Cardiac fibroblast (primary cell): Measurements from ENCODE around the gene LEKR1.
"Not testable (repeated sequence)": the region's sequence is repeated elsewhere in the genome, so short reads cannot be mapped to it uniquely, and the experiment has no call there.

Experiments
- DNase-seq, 2 donors: peaks; one replicate each; pipeline versions ENCODE4 v3.0.0 to v3.0.0-alpha.2; 2010; ENCODE audit warnings: low read depth in 2 of 2
- H3K4me3 ChIP-seq, 2 donors: replicated peaks in 1 of 2; 1 replicate in 1 of 2; 2 replicates in 1 of 2; pipeline ENCODE4 v1.5.1; 2011; ENCODE audit warnings: low read depth in 2 of 2, low read length in 2 of 2, mild to moderate bottlenecking in 2 of 2, moderate library complexity in 1 of 2
- CTCF ChIP-seq: IDR thresholded peaks from one replicate; pipeline ENCODE4 v1.5.1; 2011; ENCODE audit warnings: low read depth, mild to moderate bottlenecking, low read length, inconsistent platforms

LEKR1 gene

GRCh38 chr3:156816794-156817645, 9.1 kb upstream of the LEKR1 start:
- peak overlapping the region; percentile 51 to 52 for H3K4me3 ChIP-seq
- TF ChIP-seq CTCF: no peak
- DNase-seq: peak; percentile 78 to 87

DNA sequence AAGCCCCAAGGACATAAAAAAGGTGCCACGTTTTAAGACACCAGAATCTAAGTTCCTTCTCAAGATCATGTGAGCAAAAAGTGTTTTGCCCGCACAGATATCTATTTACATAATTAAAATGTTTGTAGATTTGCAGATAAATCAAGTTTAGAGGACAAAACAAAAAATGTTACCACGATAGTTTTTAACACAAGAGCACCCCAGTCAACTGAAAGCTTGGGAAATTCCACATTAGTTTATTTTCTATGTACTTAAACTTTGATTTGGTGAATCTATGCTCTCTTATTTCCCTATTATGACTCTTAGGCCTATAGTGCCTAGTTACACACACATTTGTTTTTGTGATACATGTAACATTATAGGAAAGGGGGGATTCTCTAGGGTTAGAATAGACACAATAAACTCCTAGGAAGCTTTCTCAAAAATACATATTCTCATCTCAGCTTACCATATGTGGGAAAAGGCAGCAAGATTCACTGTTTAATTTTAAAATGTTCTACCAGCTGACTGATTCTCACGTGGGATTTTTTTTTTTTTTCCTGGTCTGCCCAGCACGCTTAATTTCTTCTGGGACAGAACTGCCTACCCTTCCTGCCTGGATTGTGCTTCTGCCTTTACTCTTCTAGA, 8.4 kb upstream of the LEKR1 start:
- DNase-seq: no peak
- TF ChIP-seq CTCF: no peak
- H3K4me3 ChIP-seq: peak overlapping the region in 1 of 2 donors; percentile 51

DNA sequence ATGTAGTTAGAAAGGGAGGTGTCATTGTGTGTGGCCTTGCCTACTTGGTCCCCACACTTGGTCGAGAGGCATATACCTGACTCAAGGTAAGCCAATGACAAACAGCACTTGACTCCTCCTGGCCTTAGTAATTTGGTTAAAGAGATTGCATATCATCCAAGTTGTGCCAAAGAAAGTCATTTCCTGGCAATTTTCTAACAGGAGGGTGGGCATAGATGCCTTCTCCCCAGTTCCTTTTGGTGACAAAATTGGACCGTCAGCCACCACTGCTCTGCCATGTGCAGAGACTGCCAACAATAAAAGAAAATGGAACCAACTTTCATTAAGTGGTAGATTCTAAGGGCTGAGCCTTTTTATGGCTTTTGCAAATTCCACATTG, 7.9 kb upstream of the LEKR1 start:
- DNase-seq: no peak
- TF ChIP-seq CTCF: no peak
- H3K4me3 ChIP-seq: no peak overlapping the region

- no peak overlapping the region for H3K4me3 ChIP-seq
- TF ChIP-seq CTCF: no peak
- peak; percentile 66 to 81 for DNase-seq
Observed at GRCh38 chr3:156818890-156819289, 7.3 kb upstream of the LEKR1 start.

- no peak overlapping the region for H3K4me3 ChIP-seq
- no peak for TF ChIP-seq CTCF
- DNase-seq: no peak
Observed at GRCh38 chr3:156819842-156820691, 6.1 kb upstream of the LEKR1 start.

- TF ChIP-seq CTCF: no peak
- no peak overlapping the region for H3K4me3 ChIP-seq
- DNase-seq: no peak
Observed at GRCh38 chr3:156820692-156821080, 5.5 kb upstream of the LEKR1 start.

- DNase-seq, H3K4me3 ChIP-seq: not testable (repeated sequence)
Observed at GRCh38 chr3:156822626-156823260, 3.4 kb upstream of the LEKR1 start.
